HG02759 (cell line): ENCODE results near the gene BCS1L.
"Not testable (repeated sequence)": the region's sequence is repeated elsewhere in the genome, so short reads cannot be mapped to it uniquely, and the experiment has no call there.

ENCODE experiments used
- ATAC-seq: cut with Tn5 transposase; IDR thresholded peaks from one replicate; pipeline ENCODE4 v1.9.1; 2021; ENCODE audit warnings: mild to moderate bottlenecking, moderate library complexity; ENCODE audit not compliant: unreplicated experiment

Gene BCS1L

DNA sequence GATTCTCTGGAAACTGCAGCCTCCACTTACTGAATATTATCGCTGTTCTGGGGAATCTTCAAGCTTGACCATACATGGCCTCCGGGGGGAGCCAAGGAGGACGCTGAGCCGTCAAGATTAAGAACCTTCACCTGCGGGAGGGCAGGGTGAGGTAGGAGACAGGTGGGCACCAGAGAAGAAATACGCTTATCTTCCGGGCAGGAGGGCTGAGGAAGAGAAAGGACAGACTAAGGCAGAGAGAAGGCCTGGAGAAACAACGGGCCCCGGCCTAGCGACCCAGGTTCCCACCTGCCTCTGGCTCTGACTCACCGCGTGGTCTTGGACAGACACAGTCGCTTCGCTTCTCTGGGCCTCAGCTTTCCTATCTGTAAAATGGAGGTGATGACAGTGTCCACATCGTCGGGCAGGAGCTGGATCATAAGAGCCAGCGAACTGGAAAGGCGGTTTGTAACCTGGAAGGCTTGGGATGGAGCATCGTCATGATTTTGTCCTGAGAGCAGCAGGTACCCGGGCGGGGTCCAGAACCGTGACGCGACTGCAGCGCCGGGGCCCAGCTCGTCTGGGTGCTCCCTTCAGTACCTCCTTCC is 719 bp upstream of the BCS1L start:
- peak; percentile 37 for ATAC-seq

- no peak for ATAC-seq
These were observed 490 bp downstream of the BCS1L start for GRCh38 chr2:218659988-218660358.

DNA sequence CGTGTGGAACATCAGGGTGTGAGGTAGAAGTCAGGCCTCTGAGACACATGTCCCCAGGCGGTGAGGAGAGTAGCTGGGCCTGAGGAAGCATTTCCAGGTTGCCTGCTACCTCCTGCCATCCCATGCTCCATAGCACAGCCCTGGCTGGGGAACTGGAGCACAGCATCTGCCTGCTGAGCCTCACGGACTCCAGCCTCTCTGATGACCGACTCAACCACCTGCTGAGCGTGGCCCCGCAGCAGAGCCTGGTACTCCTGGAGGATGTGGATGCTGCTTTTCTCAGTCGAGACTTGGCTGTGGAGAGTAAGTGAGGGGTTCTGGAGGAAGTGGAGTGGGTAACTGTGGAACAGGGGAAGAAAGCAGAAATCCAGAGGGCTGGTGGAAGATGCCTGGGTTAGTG is 2.9 kb downstream of the BCS1L start:
- ATAC-seq, result no peak

GRCh38 chr2:218662827-218663226 is 3.3 kb downstream of the BCS1L start:
- ATAC-seq, result no peak

DNA sequence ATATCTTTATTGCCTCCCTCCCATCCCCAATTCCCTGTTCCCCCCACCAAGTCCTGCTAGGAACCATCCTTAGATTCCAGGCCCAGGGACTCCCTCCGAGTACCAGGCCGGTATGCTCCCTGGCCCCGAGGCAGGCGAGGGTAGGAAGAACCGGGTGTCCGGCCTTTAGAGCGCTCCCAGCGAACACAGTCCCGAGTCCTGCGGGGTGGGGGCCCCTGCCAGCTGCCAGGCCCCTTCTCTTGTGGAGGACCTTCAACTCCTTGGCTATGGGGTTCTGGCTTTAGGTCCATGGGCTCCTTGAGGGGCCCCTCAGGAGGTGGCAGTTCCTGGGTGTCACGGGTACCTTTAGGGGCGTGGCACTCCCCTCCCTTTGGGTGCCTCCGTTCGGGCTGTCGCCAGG is 4.4 kb downstream of the BCS1L start:
- no peak for ATAC-seq

- no peak for ATAC-seq
These were observed 5.2 kb downstream of the BCS1L start for GRCh38 chr2:218664653-218665052.

DNA sequence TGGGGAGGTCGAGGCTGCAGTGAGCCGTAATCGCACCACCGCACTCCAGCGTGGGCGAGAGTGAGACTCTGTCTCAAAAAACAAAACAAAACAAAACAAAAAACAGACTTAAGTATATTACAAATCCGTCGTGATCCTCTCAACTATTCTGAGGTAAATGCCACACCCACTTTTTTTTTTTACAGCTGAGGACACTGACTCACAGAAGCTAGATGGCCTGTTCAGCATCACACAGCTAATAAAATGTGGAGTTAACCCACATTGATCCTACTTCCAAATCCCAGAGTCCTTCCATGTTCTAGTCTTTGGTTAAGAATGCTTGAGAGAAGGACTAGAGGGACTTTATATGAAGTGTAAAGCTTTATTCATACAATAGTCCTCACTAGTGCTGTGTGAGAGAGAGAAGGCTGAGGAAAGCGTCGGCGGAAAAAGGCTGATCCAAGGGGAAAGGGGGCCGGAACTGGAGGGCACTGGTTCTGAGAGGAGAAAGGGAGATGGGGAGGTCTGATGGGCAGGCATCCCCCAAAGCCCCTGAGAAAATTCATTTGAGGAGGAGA is 11.7 kb downstream of the BCS1L start:
- ATAC-seq, result no peak

- ATAC-seq, result peak; percentile 97
These were observed 12.4 kb downstream of the BCS1L start, which contains the start of the genes RNF25 and STK36 for GRCh38 chr2:218671654-218672566. Gene RNF25, minus strand, starts transcription at chr2:218672002. Its CDS starts 32 bp downstream, at chr2:218671970. Gene STK36, plus strand, starts transcription at chr2:218672086. Its CDS starts 744 bp downstream, at chr2:218672830.

- ATAC-seq, result no peak
These were observed 19.6 kb downstream of the BCS1L start for GRCh38 chr2:218679119-218679518.

DNA sequence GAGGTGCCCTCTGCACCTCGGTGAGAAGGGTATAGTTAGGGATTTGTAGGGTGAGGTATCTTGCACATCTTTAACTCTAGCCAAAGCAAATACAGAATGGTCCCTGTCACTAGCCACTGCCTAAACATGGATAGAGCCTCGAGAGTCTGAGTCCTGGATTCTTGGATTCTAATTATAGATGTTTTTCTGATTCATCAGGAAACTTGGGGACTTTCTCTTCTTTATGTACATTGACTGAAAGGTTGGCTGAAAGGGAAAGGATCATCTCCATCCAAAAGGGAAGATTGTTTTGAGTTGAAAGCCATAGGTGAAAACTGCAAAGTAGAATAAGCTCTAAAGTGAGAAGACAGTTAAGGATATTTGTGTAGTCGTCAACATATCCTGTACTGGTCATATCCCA is 20.6 kb downstream of the BCS1L start:
- ATAC-seq, result no peak

- ATAC-seq, result not testable (repeated sequence)
These were observed 28.0 kb downstream of the BCS1L start for GRCh38 chr2:218687400-218688060.

GRCh38 chr2:218691234-218691633 is 31.8 kb downstream of the BCS1L start:
- no peak for ATAC-seq

GRCh38 chr2:218694405-218695145 is 35.1 kb downstream of the BCS1L start:
- ATAC-seq, result no peak

DNA sequence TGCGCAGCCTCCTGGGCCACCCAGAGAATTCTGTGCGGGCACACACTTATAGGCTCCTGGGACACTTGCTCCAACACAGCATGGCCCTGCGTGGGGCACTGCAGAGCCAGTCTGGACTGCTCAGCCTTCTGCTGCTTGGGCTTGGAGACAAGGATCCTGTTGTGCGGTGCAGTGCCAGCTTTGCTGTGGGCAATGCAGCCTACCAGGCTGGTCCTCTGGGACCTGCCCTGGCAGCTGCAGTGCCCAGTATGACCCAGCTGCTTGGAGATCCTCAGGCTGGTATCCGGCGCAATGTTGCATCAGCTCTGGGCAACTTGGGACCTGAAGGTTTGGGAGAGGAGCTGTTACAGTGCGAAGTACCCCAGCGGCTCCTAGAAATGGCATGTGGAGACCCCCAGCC is 39.4 kb downstream of the BCS1L start:
- ATAC-seq, result no peak

GRCh38 chr2:218701806-218702205 is 42.3 kb downstream of the BCS1L start:
- no peak for ATAC-seq

- no peak for ATAC-seq
These were observed 43.9 kb downstream of the BCS1L start for GRCh38 chr2:218703341-218703740.

GRCh38 chr2:218708086-218708485 is 48.6 kb downstream of the BCS1L start:
- peak; percentile 42 for ATAC-seq

DNA sequence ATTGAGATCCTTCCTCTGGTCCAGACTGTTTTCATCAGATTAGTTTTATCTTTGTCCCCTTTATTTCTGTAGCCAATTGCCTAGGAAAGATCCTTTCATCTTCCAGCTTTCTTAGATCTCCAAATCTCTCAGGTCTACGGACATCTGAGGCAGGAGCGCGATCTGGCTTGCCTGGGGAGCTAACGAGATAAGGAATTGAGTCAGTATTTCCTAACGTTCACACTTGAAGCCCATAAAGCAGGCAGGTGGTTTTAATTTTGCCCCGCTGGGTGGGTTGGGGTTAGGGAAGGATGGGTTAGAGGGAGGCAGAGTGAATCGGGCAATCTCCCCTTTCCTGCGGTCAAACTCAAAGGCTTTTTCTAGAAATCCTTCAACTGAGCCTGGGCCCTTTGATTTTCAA is 50.4 kb downstream of the BCS1L start:
- ATAC-seq, result no peak

GRCh38 chr2:218710334-218710686 is 50.8 kb downstream of the BCS1L start:
- no peak for ATAC-seq

- ATAC-seq, result peak; percentile 88
These were observed 51.4 kb downstream of the BCS1L start, which contains the start of gene TTLL4 for GRCh38 chr2:218710687-218711549. Gene TTLL4, plus strand, starts transcription at chr2:218710835. Its CDS starts 26,842 bp downstream, at chr2:218737677.
